ENCODE measurements around the gene MAPRE3.

Gene MAPRE3

GRCh38 chr2:27019459-27019858, 49.0 kb downstream of the MAPRE3 start:
- Histone ChIP-seq H3K27me3 (ENCODE audit: insufficient read depth, low read depth, severe bottlenecking) (no peaks in the 10 kb centered on the region), H3K27ac (no peak overlapping the region), H3K36me3 (peaks cover 20% of the 10 kb centered on the region), H3K4me3 (ENCODE audit: low read depth, low read length) (no peak overlapping the region), H3K9me3 (ENCODE audit: severe bottlenecking) (no peaks in the 10 kb centered on the region)
- TF ChIP-seq CTCF (IDR thresholded peaks at IDR 0.05; ENCODE audit: low read depth, low read length), result no peak
- no peak for DNase-seq

- no peak overlapping the region for H3K4me3 ChIP-seq (ENCODE audit: low read depth, low read length)
- no peak overlapping the region for H3K27ac ChIP-seq
- no peaks in the 10 kb centered on the region for H3K27me3 ChIP-seq (ENCODE audit: insufficient read depth, low read depth, severe bottlenecking)
Measured at GRCh38 chr2:27019931-27020855, 49.8 kb downstream of the MAPRE3 start.

GRCh38 chr2:27021253-27022049, 51.0 kb downstream of the MAPRE3 start:
- H3K4me3 ChIP-seq (ENCODE audit: low read depth, low read length), result no peak overlapping the region
- no peak overlapping the region for H3K27ac ChIP-seq
- no peak for DNase-seq
- H3K27me3 ChIP-seq (ENCODE audit: insufficient read depth, low read depth, severe bottlenecking), result no peaks in the 10 kb centered on the region
- no peaks in the 10 kb centered on the region for H3K9me3 ChIP-seq (ENCODE audit: severe bottlenecking)
- TF ChIP-seq CTCF (IDR thresholded peaks at IDR 0.05; ENCODE audit: low read depth, low read length), result no peak
- peaks cover 39% of the 10 kb centered on the region for H3K36me3 ChIP-seq

More at GRCh38 chr2:27019931-27020855, 49.8 kb downstream of the MAPRE3 start:
- no peaks in the 10 kb centered on the region for H3K9me3 ChIP-seq (ENCODE audit: severe bottlenecking)
- no peak for TF ChIP-seq CTCF (IDR thresholded peaks at IDR 0.05; ENCODE audit: low read depth, low read length)
- peaks cover 28% of the 10 kb centered on the region for H3K36me3 ChIP-seq
- no peak for DNase-seq

- Histone ChIP-seq H3K27ac (no peak overlapping the region), H3K27me3 (ENCODE audit: insufficient read depth, low read depth, severe bottlenecking) (no peaks in the 10 kb centered on the region), H3K36me3 (peaks cover 49% of the 10 kb centered on the region), H3K4me3 (ENCODE audit: low read depth, low read length) (no peak overlapping the region), H3K9me3 (ENCODE audit: severe bottlenecking) (no peaks in the 10 kb centered on the region)
- DNase-seq, result no peak
- TF ChIP-seq CTCF (IDR thresholded peaks at IDR 0.05; ENCODE audit: low read depth, low read length), result no peak
Measured at GRCh38 chr2:27023740-27024139, 53.3 kb downstream of the MAPRE3 start.

GRCh38 chr2:27024188-27024587, 53.8 kb downstream of the MAPRE3 start:
- Histone ChIP-seq H3K4me3 (ENCODE audit: low read depth, low read length) (no peak overlapping the region), H3K27ac (no peak overlapping the region), H3K36me3 (peaks cover 53% of the 10 kb centered on the region), H3K27me3 (ENCODE audit: insufficient read depth, low read depth, severe bottlenecking) (no peaks in the 10 kb centered on the region), H3K9me3 (ENCODE audit: severe bottlenecking) (no peaks in the 10 kb centered on the region)
- peak; percentile 27; the same call in 1 of the 2 replicates for TF ChIP-seq CTCF (IDR thresholded peaks at IDR 0.05; ENCODE audit: low read depth, low read length)
- peak; percentile 53 for DNase-seq
